A549 (cell line): ENCODE results near the gene KRTAP1-4. TPM values are rescaled to one million over a fixed set of nuclear protein-coding genes. Genes with fewer than 3 reads are reported as not detected.
"Not testable (repeated sequence)": the region's sequence is repeated elsewhere in the genome, so short reads cannot be mapped to it uniquely, and the experiment has no call there.

Experiments used
- ATAC-seq, 2 experiments: fragments of 200-7000 bp in 1 of 2; fragments of >200 bp in 1 of 2; cut with Nextera tagmentation in 1 of 2; cut with Tn5 transposase in 1 of 2; 3 replicates each; pipeline versions ENCODE4 v1.8.0 to v1.9.1; 2018 to 2020; ENCODE audit warnings: mild to moderate bottlenecking in 1 of 2, moderate library complexity in 1 of 2
- CTCF ChIA-PET: fragments of 300-600 bp; sonication (Branson Sonifier 250); formaldehyde crosslinking; extraction: SDS; loops from one replicate; lab custom pipeline; 2021; ENCODE audit warnings: antibody characterized with exemption, inconsistent platforms; lab: Yijun Ruan, JAX
- POLR2A ChIA-PET: fragments of 350-600 bp; formaldehyde crosslinking; extraction: SDS; loops from one replicate; lab custom pipeline; 2021; ENCODE audit warnings: antibody characterized with exemption, inconsistent platforms; lab: Yijun Ruan, JAX
- DNase-seq, 2 experiments: peaks; one replicate each; pipeline versions ENCODE4 v3.0.0 to v3.0.0-alpha.2; 2011 to 2016; ENCODE audit warnings: low read depth in 1 of 2, low spot score in 1 of 2
- FAIRE-seq: peaks from 2 replicates; lab custom pipeline; 2011; peaks lifted over from hg19 to GRCh38; lab: Jason Lieb, UNC
- H3K27ac ChIP-seq, 2 experiments: fragments of >200 bp; sonication (Bioruptor Twin); formaldehyde crosslinking; 3 replicates each; pipeline ENCODE4 v1.5.1; 2016 to 2017
- H3K4me1 ChIP-seq: fragments of >200 bp; sonication (Bioruptor Twin); formaldehyde crosslinking; 3 replicates; pipeline ENCODE4 v1.6.1; 2016
- H3K4me2 ChIP-seq: fragments of >200 bp; sonication (Bioruptor Twin); formaldehyde crosslinking; 3 replicates; pipeline ENCODE4 v1.6.1; 2016
- H3K4me3 ChIP-seq: fragments of >200 bp; sonication (Bioruptor Twin); formaldehyde crosslinking; 3 replicates; pipeline ENCODE4 v1.5.1; 2016
- H3K9me3 ChIP-seq: fragments of >200 bp; sonication (Bioruptor Twin); formaldehyde crosslinking; 3 replicates; pipeline ENCODE4 v1.6.1; 2016
- BHLHE40 ChIP-seq: IDR thresholded peaks from 2 replicates; pipeline ENCODE4 v1.6.1; 2012; ENCODE audit warnings: low read depth, low read length, inconsistent platforms
- CBX8 ChIP-seq: fragments of 200-600 bp; sonication (generic); IDR thresholded peaks from 2 replicates; pipeline ENCODE4 v1.6.1; 2016
- CHD2 ChIP-seq: fragments of 150-350 bp; IDR thresholded peaks from 2 replicates; pipeline ENCODE4 v1.6.1; 2014; ENCODE audit warnings: low read length; ENCODE audit not compliant: partially characterized antibody
- EP300 ChIP-seq, 2 experiments: fragments of >200 bp; sonication (Bioruptor Twin); formaldehyde crosslinking; IDR thresholded peaks; 2 replicates in 1 of 2; 3 replicates in 1 of 2; pipeline ENCODE4 v1.6.1; 2016 to 2017
- ESRRA ChIP-seq: fragments of 150-350 bp; IDR thresholded peaks from 2 replicates; pipeline ENCODE4 v1.6.1; 2014; ENCODE audit warnings: mild to moderate bottlenecking, low read length, borderline replicate concordance
- FOSB ChIP-seq: fragments of 250-450 bp; sonication (Bioruptor Pico); IDR thresholded peaks from 2 replicates; pipeline ENCODE4 v1.5.0; 2020; ENCODE audit warnings: mild to moderate bottlenecking, moderate library complexity
- FOSL2 ChIP-seq, 2 experiments: fragments of 450-650 bp in 1 of 2; fragments of >200 bp in 1 of 2; sonication (Bioruptor Twin) in 1 of 2; formaldehyde crosslinking; IDR thresholded peaks; 2 replicates each; pipeline versions ENCODE4 v1.5.0 to v1.6.1; 2016 to 2020; ENCODE audit warnings: mild to moderate bottlenecking in 1 of 2, moderate library complexity in 1 of 2
- FOXS1 ChIP-seq: fragments of 250-450 bp; sonication (Bioruptor Pico); IDR thresholded peaks from 2 replicates; pipeline ENCODE4 v1.5.0; 2020; ENCODE audit warnings: mild to moderate bottlenecking, moderate library complexity
- HDAC2 ChIP-seq: fragments of 200-600 bp; sonication (generic); IDR thresholded peaks from 2 replicates; pipeline ENCODE4 v1.6.1; 2016
- JUN ChIP-seq, 2 experiments: fragments of >200 bp; sonication (Bioruptor Twin); formaldehyde crosslinking; IDR thresholded peaks; 2 replicates in 1 of 2; 3 replicates in 1 of 2; pipeline ENCODE4 v1.6.1; 2016 to 2017
- JUNB ChIP-seq: fragments of >200 bp; sonication (Bioruptor Twin); formaldehyde crosslinking; IDR thresholded peaks from 2 replicates; pipeline ENCODE4 v1.6.1; 2016
- KDM1A ChIP-seq: fragments of 200-600 bp; sonication (generic); IDR thresholded peaks from 2 replicates; pipeline ENCODE4 v1.6.1; 2016; ENCODE audit warnings: low read depth, mild to moderate bottlenecking
- MAFK ChIP-seq: fragments of 450-650 bp; IDR thresholded peaks from 2 replicates; pipeline ENCODE4 v1.6.1; 2014; ENCODE audit not compliant: partially characterized antibody
- MYC ChIP-seq: IDR thresholded peaks from 2 replicates; pipeline ENCODE4 v1.6.1; 2012; ENCODE audit warnings: mild to moderate bottlenecking, inconsistent platforms, low read length, improper control_type of control experiment, borderline replicate concordance
- NR3C1 ChIP-seq: fragments of >200 bp; sonication (Bioruptor Twin); formaldehyde crosslinking; IDR thresholded peaks from 3 replicates; pipeline ENCODE4 v1.6.1; 2017
- RNF2 ChIP-seq: fragments of 200-600 bp; sonication (generic); IDR thresholded peaks from 2 replicates; pipeline ENCODE4 v1.6.1; 2016; ENCODE audit warnings: low read depth, mild to moderate bottlenecking, antibody characterized with exemption, moderate library complexity, borderline replicate concordance
- SREBF2 ChIP-seq: fragments of 450-650 bp; IDR thresholded peaks from 2 replicates; pipeline ENCODE4 v1.6.1; 2014; ENCODE audit warnings: mild to moderate bottlenecking, moderate library complexity
- TFCP2L1 ChIP-seq: fragments of 250-450 bp; sonication (Bioruptor Pico); IDR thresholded peaks from 2 replicates; pipeline ENCODE4 v1.5.0; 2021; ENCODE audit warnings: mild to moderate bottlenecking
- ZC3H11A ChIP-seq: fragments of 450-650 bp; IDR thresholded peaks from 2 replicates; pipeline ENCODE4 v1.6.1; 2014; ENCODE audit warnings: antibody characterized with exemption, mild to moderate bottlenecking
- ZNF302 ChIP-seq: fragments of 250-450 bp; sonication (Bioruptor Pico); IDR thresholded peaks from 2 replicates; pipeline ENCODE4 v1.9.0; 2021; ENCODE audit warnings: inconsistent platforms, mild to moderate bottlenecking, moderate library complexity
- ZSCAN20 ChIP-seq: fragments of 250-450 bp; sonication (Bioruptor Pico); IDR thresholded peaks from 2 replicates; pipeline ENCODE4 v1.8.0; 2022; ENCODE audit warnings: mild to moderate bottlenecking, moderate library complexity
- WGBS: methylation state at CpG from one replicate; pipeline ENCODE4 v1.1.6; 2017; ENCODE audit errors: missing lambda C conversion rate; 5-methylcytosine and 5-hydroxymethylcytosine counted together
- polyA plus RNA-seq, 4 experiments: library from polyadenylated mRNA; depleted of rRNA in 3 of 4; stranded (reverse); fragments of >200 nt; fragmentation: RNase III in 1 of 4; extraction: RNeasy Plus Mini Kit Qiagen cat#74134 plus additional on column Dnase treatment in 1 of 4; gene quantifications; 2 replicates in 3 of 4; 3 replicates in 1 of 4; pipeline ENCODE4 v1.2.3, GENCODE V29; 2011 to 2017
- TF ChIP-seq, protein P1 (sequence below): IDR thresholded peaks from 2 replicates; pipeline ENCODE4 v1.6.1; 2012
- TF ChIP-seq, protein P2 (sequence below): fragments of 200-600 bp; sonication (generic); IDR thresholded peaks from 2 replicates; pipeline ENCODE4 v1.6.1; 2016; ENCODE audit warnings: antibody characterized with exemption, mild to moderate bottlenecking, moderate library complexity
- TF ChIP-seq, protein P3 (sequence below): IDR thresholded peaks from 2 replicates; pipeline ENCODE4 v1.6.1; 2012
- TF ChIP-seq, protein P4 (sequence below): fragments of 250-450 bp; sonication (Bioruptor Pico); IDR thresholded peaks from 2 replicates; pipeline ENCODE4 v1.5.0; 2021; ENCODE audit warnings: mild to moderate bottlenecking, moderate library complexity, borderline replicate concordance
- TF ChIP-seq, protein P5 (sequence below): fragments of >200 bp; sonication (Bioruptor Twin); formaldehyde crosslinking; IDR thresholded peaks from 3 replicates; pipeline ENCODE4 v1.6.1; 2016

Gene KRTAP1-4
- polyA plus RNA-seq, 2 of the 4 experiments (the other 2 are of a cell fraction) = not detected

DNA sequence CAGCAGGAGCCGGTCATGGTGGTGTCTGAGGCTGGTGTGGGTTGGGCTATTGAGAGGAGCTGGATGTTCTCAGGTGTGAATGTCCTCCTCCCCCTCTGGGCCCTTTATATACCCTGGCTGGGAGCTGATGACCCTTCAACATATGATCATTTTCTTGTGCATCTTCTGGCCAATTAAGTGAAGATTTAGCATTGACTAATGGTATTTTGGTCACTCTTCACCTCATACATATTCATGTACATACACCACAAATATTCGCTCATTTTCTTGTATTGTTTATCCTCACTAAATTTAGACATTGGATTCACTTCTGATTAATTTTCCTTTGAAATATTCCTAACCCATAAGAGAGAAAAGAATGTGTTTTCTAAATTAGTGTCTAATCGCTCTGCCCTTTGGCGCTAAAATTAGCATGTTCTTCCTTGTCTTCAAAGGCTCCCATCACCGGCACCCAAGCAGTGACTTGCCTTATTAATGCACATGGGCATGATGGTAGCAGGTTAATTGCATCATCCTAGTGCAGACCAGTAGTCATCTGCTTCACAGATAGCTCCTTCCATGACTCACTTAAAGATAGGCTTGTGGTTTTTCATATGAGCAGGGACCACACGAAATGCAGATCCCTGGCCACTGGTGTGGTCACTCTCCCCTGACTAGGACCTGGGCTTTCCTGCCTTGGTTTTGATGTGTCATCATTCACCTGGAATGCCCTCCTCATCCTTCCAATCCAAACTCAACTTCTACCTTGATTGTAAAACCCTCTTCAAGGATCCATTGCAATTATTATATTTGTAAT lies 36.0 kb upstream of the KRTAP1-4 start, which contains the start of gene KRTAP2-4 (continued):
- TF ChIP-seq ZSCAN20 (no peak), HDAC2 (no peak), KDM1A (no peak), EP300 (IDR thresholded peaks at IDR 0.05) (no peak), JUN (IDR thresholded peaks at IDR 0.05) (no peak), ZNF302 (no peak), CBX8 (no peak), ZC3H11A (no peak), JUNB (0 out of 2 replicates have a peak, but pooled peaks have one; percentile 16), MAFK (no peak), FOSB (no peak), RNF2 (no peak), FOSL2 (IDR thresholded peaks at IDR 0.05) (no peak), FOSL2 (CRISPR knock-in tag; IDR thresholded peaks at IDR 0.05) (peak; percentile 60), BHLHE40 (no peak), NR3C1 (no peak), ESRRA (no peak), CHD2 (no peak)
- TF ChIP-seq, protein P1, sequence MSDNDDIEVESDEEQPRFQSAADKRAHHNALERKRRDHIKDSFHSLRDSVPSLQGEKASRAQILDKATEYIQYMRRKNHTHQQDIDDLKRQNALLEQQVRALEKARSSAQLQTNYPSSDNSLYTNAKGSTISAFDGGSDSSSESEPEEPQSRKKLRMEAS = 0 out of 2 replicates have a peak, but pooled peaks have one; percentile 37
- TF ChIP-seq, protein P2, sequence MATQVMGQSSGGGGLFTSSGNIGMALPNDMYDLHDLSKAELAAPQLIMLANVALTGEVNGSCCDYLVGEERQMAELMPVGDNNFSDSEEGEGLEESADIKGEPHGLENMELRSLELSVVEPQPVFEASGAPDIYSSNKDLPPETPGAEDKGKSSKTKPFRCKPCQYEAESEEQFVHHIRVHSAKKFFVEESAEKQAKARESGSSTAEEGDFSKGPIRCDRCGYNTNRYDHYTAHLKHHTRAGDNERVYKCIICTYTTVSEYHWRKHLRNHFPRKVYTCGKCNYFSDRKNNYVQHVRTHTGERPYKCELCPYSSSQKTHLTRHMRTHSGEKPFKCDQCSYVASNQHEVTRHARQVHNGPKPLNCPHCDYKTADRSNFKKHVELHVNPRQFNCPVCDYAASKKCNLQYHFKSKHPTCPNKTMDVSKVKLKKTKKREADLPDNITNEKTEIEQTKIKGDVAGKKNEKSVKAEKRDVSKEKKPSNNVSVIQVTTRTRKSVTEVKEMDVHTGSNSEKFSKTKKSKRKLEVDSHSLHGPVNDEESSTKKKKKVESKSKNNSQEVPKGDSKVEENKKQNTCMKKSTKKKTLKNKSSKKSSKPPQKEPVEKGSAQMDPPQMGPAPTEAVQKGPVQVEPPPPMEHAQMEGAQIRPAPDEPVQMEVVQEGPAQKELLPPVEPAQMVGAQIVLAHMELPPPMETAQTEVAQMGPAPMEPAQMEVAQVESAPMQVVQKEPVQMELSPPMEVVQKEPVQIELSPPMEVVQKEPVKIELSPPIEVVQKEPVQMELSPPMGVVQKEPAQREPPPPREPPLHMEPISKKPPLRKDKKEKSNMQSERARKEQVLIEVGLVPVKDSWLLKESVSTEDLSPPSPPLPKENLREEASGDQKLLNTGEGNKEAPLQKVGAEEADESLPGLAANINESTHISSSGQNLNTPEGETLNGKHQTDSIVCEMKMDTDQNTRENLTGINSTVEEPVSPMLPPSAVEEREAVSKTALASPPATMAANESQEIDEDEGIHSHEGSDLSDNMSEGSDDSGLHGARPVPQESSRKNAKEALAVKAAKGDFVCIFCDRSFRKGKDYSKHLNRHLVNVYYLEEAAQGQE = no peak
- TF ChIP-seq, protein P3, sequence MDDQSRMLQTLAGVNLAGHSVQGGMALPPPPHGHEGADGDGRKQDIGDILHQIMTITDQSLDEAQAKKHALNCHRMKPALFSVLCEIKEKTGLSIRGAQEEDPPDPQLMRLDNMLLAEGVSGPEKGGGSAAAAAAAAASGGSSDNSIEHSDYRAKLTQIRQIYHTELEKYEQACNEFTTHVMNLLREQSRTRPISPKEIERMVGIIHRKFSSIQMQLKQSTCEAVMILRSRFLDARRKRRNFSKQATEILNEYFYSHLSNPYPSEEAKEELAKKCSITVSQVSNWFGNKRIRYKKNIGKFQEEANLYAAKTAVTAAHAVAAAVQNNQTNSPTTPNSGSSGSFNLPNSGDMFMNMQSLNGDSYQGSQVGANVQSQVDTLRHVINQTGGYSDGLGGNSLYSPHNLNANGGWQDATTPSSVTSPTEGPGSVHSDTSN = no peak

DNA sequence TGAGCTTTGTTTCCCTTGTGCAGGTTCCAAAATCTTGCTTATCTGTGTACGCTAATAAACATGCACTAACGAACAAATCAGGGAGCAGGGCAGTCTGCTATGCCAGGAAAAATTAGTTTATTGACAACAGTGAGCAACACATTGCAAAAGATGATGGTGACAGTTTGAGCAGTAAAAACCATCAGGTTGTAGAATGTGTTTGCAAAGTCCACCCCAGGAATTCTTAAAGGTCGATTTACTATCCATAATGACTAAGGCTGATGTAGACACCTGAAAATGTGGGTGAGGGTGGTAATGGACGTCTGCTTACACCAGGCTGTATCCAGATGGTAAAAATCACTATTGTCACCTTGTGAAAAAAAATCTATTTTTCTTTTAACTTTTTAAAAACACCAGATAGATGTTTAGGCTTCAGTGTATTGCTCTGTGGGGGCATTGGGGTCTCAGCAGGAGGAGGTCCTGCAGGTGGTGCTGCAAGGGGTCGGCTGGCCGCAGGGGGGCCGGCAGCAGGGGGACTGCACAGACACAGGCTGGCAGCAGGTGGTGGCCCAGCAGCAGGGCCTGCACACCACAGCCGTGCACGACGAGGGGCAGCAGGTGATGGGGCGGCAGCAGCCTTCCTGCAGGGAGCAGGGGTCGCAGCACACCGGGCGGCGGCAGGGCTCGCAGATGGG lies 35.2 kb upstream of the KRTAP1-4 start:
- H3K9me3 ChIP-seq, ATAC-seq, H3K4me2 ChIP-seq, H3K4me3 ChIP-seq, H3K27ac ChIP-seq, FAIRE-seq, POLR2A ChIA-PET, DNase-seq: not testable (repeated sequence)
- peaks cover 24% of the 10 kb centered on the region for H3K4me1 ChIP-seq
- CTCF ChIA-PET = interaction anchor here (1.0 to 1.4 kb wide), 2 partner anchors 485 to 598 kb away, joined by 3 to 4 read pairs; no protein-coding TSS in a partner anchor
- 65% methylated on average over 7 of the region's 16 CpGs for WGBS

DNA sequence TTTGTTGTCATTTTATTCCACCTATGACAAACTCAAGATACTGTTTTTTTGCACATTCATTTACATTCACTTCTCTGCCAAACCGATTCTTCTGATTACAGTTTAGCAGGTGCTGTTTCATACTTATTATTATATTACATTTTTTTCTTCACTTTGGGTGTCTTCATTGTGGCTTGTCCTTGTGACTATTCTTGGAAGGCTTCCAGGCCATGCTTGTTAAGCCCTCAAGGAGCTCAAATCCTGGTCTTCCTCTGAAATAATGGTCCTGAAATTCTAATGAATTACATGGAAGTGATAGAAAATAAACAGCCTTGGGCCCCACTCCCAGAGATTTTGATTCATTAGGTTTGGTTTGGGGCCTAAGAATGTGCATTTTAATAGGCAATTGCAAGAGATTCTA lies 34.3 kb upstream of the KRTAP1-4 start:
- Histone ChIP-seq H3K4me1 (peaks cover 30% of the 10 kb centered on the region), H3K9me3 (no peaks in the 10 kb centered on the region), H3K4me2 (no peak overlapping the region)
- 87% methylated on average over 1 of the region's 1 CpG for WGBS
- DNase-seq = no peak
- no peak for ATAC-seq
- no peak for FAIRE-seq
- CTCF ChIA-PET = interaction anchor here (1.0 to 1.4 kb wide), 2 partner anchors 485 to 598 kb away, joined by 3 to 4 read pairs; no protein-coding TSS in a partner anchor
- POLR2A ChIA-PET = no interaction called here
- TF ChIP-seq CBX8 = no peak
- no peak for TF ChIP-seq MYC
- TF ChIP-seq EP300 (IDR thresholded peaks at IDR 0.05) = no peak
- TF ChIP-seq, protein P4, sequence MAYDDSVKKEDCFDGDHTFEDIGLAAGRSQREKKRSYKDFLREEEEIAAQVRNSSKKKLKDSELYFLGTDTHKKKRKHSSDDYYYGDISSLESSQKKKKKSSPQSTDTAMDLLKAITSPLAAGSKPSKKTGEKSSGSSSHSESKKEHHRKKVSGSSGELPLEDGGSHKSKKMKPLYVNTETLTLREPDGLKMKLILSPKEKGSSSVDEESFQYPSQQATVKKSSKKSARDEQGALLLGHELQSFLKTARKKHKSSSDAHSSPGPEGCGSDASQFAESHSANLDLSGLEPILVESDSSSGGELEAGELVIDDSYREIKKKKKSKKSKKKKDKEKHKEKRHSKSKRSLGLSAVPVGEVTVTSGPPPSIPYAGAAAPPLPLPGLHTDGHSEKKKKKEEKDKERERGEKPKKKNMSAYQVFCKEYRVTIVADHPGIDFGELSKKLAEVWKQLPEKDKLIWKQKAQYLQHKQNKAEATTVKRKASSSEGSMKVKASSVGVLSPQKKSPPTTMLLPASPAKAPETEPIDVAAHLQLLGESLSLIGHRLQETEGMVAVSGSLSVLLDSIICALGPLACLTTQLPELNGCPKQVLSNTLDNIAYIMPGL (CRISPR knock-in tag) = no peak
- TF ChIP-seq TFCP2L1 (CRISPR knock-in tag) = no peak
- TF ChIP-seq, protein P3 = no peak
- TF ChIP-seq, protein P5, sequence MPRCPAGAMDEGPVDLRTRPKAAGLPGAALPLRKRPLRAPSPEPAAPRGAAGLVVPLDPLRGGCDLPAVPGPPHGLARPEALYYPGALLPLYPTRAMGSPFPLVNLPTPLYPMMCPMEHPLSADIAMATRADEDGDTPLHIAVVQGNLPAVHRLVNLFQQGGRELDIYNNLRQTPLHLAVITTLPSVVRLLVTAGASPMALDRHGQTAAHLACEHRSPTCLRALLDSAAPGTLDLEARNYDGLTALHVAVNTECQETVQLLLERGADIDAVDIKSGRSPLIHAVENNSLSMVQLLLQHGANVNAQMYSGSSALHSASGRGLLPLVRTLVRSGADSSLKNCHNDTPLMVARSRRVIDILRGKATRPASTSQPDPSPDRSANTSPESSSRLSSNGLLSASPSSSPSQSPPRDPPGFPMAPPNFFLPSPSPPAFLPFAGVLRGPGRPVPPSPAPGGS = no peak
- TF ChIP-seq SREBF2 = no peak
- no peak for TF ChIP-seq FOXS1
- TF ChIP-seq, all 56 proteins: peak for 0
- Histone ChIP-seq H3K4me3 (no peak overlapping the region), H3K27ac (no peak overlapping the region)
